ENCODE data around the gene FCER1G. TPM values are rescaled to one million over a fixed set of nuclear protein-coding genes. Genes with fewer than 3 reads are reported as not detected.

FCER1G gene
- total and polyA plus RNA-seq, 2 of the 8 experiments (the other 6 are each of a cell fraction or from before 2014, with no cell fraction given) = 1.6 TPM; not detected in 1

- no peak overlapping the region for H3K14ac ChIP-seq (ENCODE audit: insufficient read length)
- H3K4me2 ChIP-seq (ENCODE audit: insufficient read depth in 1 of 2, low read depth in 2 of 2, low read length in 2 of 2) = no peak overlapping the region
- H3K23ac ChIP-seq (ENCODE audit: insufficient read length) = no peak overlapping the region
- H3K4me3 ChIP-seq (ENCODE audit: extremely low read depth in 1 of 4, insufficient read depth in 2 of 4, low read depth in 3 of 4, low read length in 4 of 4) = no peak overlapping the region
- no peaks in the 10 kb centered on the region for H3K4me1 ChIP-seq (replicated peaks in 1 of 4; ENCODE audit: control insufficient read depth in 3 of 4, insufficient read depth in 4 of 4, low read length in 3 of 4)
- H2BK12ac ChIP-seq (ENCODE audit: low read depth, low read length) = no peak overlapping the region
- H3K18ac ChIP-seq (ENCODE audit: extremely low read depth, low read length) = no peak overlapping the region
- ChIA-PET CTCF (ENCODE audit: partially characterized antibody) (interaction anchor here (1.0 to 8.6 kb wide), 4 partner anchors 14 to 139 kb away, joined by 3 to 84 read pairs (median 4); partner anchors contain the start of gene TOMM40L), POLR2A (ENCODE audit: partially characterized antibody) (no interaction called here)
- no peak overlapping the region for H3K27ac ChIP-seq (ENCODE audit: low read depth, low read length)
- no peaks in the 10 kb centered on the region for H3K79me1 ChIP-seq (ENCODE audit: low read depth, low read length)
- no peak for TF ChIP-seq MAFK (IDR thresholded peaks at IDR 0.05; ENCODE audit: low read depth, low read length)
- TF ChIP-seq SAP30 (IDR thresholded peaks at IDR 0.05; ENCODE audit: insufficient read depth, insufficient replicate concordance, low read length) = no peak
- TF ChIP-seq EGR1 (IDR thresholded peaks at IDR 0.05; ENCODE audit: borderline replicate concordance, low read depth, low read length) = no peak
- no peak for TF ChIP-seq SP2 (IDR thresholded peaks at IDR 0.05; ENCODE audit: low read length)
- TF ChIP-seq HDAC6 (IDR thresholded peaks at IDR 0.05; ENCODE audit: low read depth, low read length) = no peak
- no peak for TF ChIP-seq EZH2 (IDR thresholded peaks at IDR 0.05; ENCODE audit: low read depth, low read length, severe bottlenecking)
- no peak for TF ChIP-seq SIX5 (IDR thresholded peaks at IDR 0.05; ENCODE audit: low read depth, low read length)
- H2BK15ac ChIP-seq (ENCODE audit: low read length) = no peak overlapping the region
- H4K20me1 ChIP-seq (replicated peaks in 1 of 2; ENCODE audit: control insufficient read depth in 1 of 2, insufficient read depth in 2 of 2, low read length in 2 of 2) = no peaks in the 10 kb centered on the region
- H2AK5ac ChIP-seq (ENCODE audit: low read depth, low read length) = no peak overlapping the region
- H3K56ac ChIP-seq (replicated peaks; ENCODE audit: insufficient read length, low read depth, low read length) = no peak overlapping the region
- no peaks in the 10 kb centered on the region for H3K79me2 ChIP-seq (ENCODE audit: control insufficient read depth in 1 of 2, insufficient read depth in 2 of 2, low read length in 2 of 2)
- H2AFZ ChIP-seq (ENCODE audit: low read length) = no peak overlapping the region
- no peak overlapping the region for H4K5ac ChIP-seq (ENCODE audit: insufficient read length, low read depth, low read length)
- no peak for DNase-seq (ENCODE audit: low read depth in 1 of 2, low spot score in 2 of 2)
- H2BK5ac ChIP-seq (ENCODE audit: low read depth, low read length) = no peak overlapping the region
- H3K9me3 ChIP-seq (ENCODE audit: insufficient read depth in 2 of 2, low read depth in 1 of 2, low read length in 1 of 2) = no peaks in the 10 kb centered on the region
- H3K36me3 ChIP-seq (ENCODE audit: control insufficient read depth in 2 of 4, insufficient read depth in 4 of 4, low read length in 3 of 4) = no peaks in the 10 kb centered on the region
- no peak overlapping the region for H4K91ac ChIP-seq (replicated peaks; ENCODE audit: insufficient read length, low read length)
- H3K9ac ChIP-seq (replicated peaks in 1 of 4; ENCODE audit: extremely low read depth in 1 of 4, low read depth in 3 of 4, low read length in 3 of 4) = no peak overlapping the region
- no peak overlapping the region for H2BK120ac ChIP-seq (replicated peaks; ENCODE audit: low read depth, low read length)
- 81% methylated on average over 2 of the region's 2 CpGs; no CpG with 5 or more reads in 1 of the 2 experiments for WGBS, 2 experiments (ENCODE audit: extremely low coverage in 1 of 2, insufficient coverage in 1 of 2, insufficient read length in 1 of 2, insufficient replicate concordance in 2 of 2, low coverage in 1 of 2, low lambda C conversion rate in 2 of 2, missing lambda C conversion rate in 1 of 2)
- no peak overlapping the region for H4K8ac ChIP-seq (ENCODE audit: extremely low read depth, insufficient read depth, low read length)
- no peak overlapping the region for H3K4ac ChIP-seq (replicated peaks; ENCODE audit: insufficient read length, low read depth, low read length)
- H3K23me2 ChIP-seq (ENCODE audit: low read depth, low read length) = no peaks in the 10 kb centered on the region
- no peak for FAIRE-seq
- H3K27me3 ChIP-seq (replicated peaks in 1 of 4; ENCODE audit: control insufficient read depth in 3 of 4, extremely low read depth in 1 of 4, insufficient read depth in 3 of 4, low read length in 3 of 4) = no peaks in the 10 kb centered on the region
- no peak overlapping the region for H2BK20ac ChIP-seq (ENCODE audit: low read length)
Measured at GRCh38 chr1:161242313-161242712, 27.2 kb downstream of the FCER1G start.
